Measurements from ENCODE around the gene CAMTA1. TPM values are rescaled to one million over a fixed set of nuclear protein-coding genes. Genes with fewer than 3 reads are reported as not detected.

The CAMTA1 gene
- polyA plus RNA-seq, 1 experiment = 64.9 TPM

DNA sequence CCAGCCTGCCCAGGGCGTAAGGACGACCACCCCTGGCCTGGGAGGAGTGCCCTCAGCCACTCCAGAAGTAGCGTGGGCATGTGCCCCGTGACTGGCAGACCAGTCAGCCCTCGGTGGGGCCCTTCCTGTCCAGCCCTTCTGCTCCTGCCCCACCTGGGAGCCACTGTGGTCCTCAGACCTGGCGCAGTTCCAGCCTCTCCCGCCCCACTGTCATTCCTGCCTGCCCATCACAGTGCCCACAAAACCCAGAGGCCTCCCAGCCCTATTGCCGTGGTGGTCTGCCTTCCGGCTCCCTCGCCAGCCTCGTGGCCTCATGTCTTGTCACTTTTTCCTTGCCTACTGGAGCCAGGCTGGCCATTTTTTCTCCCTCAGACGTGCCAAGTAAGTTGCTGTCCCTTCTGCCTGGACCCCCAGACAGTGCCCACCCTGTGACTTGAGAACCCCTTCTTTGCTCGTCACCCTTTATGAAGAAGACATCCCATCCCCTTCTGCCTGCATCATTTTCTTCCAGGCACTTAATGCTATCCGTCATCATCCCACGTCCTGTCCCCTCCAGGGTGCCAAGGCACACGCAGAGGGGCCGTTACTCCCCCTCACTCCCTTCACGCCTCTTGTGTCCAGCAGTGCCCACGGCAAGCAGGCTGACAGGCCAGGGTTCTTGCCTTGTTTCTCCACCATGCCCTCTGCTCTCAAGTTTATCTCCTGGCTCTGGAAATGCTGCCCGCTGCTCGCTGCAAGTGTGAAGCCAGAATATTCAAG lies 122.6 kb downstream of the CAMTA1 start:
- DNase-seq (ENCODE audit: low read depth, low spot score) = no peak
- H3K4me3 ChIP-seq (ENCODE audit: low read depth, low read length) = no peak overlapping the region
- no peak overlapping the region for H3K27ac ChIP-seq (ENCODE audit: low read depth, low read length)
- ChIA-PET CTCF (no interaction called here), POLR2A (no interaction called here)
- TF ChIP-seq, protein P1, sequence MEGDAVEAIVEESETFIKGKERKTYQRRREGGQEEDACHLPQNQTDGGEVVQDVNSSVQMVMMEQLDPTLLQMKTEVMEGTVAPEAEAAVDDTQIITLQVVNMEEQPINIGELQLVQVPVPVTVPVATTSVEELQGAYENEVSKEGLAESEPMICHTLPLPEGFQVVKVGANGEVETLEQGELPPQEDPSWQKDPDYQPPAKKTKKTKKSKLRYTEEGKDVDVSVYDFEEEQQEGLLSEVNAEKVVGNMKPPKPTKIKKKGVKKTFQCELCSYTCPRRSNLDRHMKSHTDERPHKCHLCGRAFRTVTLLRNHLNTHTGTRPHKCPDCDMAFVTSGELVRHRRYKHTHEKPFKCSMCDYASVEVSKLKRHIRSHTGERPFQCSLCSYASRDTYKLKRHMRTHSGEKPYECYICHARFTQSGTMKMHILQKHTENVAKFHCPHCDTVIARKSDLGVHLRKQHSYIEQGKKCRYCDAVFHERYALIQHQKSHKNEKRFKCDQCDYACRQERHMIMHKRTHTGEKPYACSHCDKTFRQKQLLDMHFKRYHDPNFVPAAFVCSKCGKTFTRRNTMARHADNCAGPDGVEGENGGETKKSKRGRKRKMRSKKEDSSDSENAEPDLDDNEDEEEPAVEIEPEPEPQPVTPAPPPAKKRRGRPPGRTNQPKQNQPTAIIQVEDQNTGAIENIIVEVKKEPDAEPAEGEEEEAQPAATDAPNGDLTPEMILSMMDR (IDR thresholded peaks at IDR 0.05; ENCODE audit: low read depth, low read length) = no peak
- no peaks in the 10 kb centered on the region; the same call in 1 of the 2 replicates for H3K9me3 ChIP-seq (ENCODE audit: control insufficient read depth, insufficient read depth, low read length)
- peaks cover 4% of the 10 kb centered on the region for H3K27me3 ChIP-seq (ENCODE audit: control insufficient read depth, insufficient read depth, low read length)

GRCh38 chr1:6909401-6909800 lies 124.1 kb downstream of the CAMTA1 start:
- H3K9me3 ChIP-seq (ENCODE audit: control insufficient read depth, insufficient read depth, low read length) = peaks cover 9% of the 10 kb centered on the region
- no peak overlapping the region for H3K4me3 ChIP-seq (ENCODE audit: low read depth, low read length)
- H3K27me3 ChIP-seq (ENCODE audit: control insufficient read depth, insufficient read depth, low read length) = peaks cover 6% of the 10 kb centered on the region
- ChIA-PET POLR2A (no interaction called here), CTCF (interaction anchor here (0.5 to 0.7 kb wide), 2 partner anchors 111 to 161 kb away, joined by 3 read pairs; no protein-coding TSS in a partner anchor)
- DNase-seq (ENCODE audit: low read depth, low spot score) = no peak
- H3K27ac ChIP-seq (ENCODE audit: low read depth, low read length) = no peak overlapping the region
- TF ChIP-seq, protein P1 (IDR thresholded peaks at IDR 0.05; ENCODE audit: low read depth, low read length) = no peak

- Histone ChIP-seq H3K27me3 (ENCODE audit: control insufficient read depth, insufficient read depth, low read length) (peaks cover 6% of the 10 kb centered on the region), H3K4me3 (ENCODE audit: low read depth, low read length) (no peak overlapping the region), H3K27ac (ENCODE audit: low read depth, low read length) (no peak overlapping the region), H3K9me3 (ENCODE audit: control insufficient read depth, insufficient read depth, low read length) (peaks cover 9% of the 10 kb centered on the region)
- CTCF ChIA-PET = interaction anchor here (0.5 to 0.7 kb wide), 2 partner anchors 112 to 160 kb away, joined by 3 read pairs; no protein-coding TSS in a partner anchor
- DNase-seq (ENCODE audit: low read depth, low spot score) = no peak
- POLR2A ChIA-PET = no interaction called here
- TF ChIP-seq, protein P1 (IDR thresholded peaks at IDR 0.05; ENCODE audit: low read depth, low read length) = no peak
Observed at GRCh38 chr1:6909857-6910256, 124.6 kb downstream of the CAMTA1 start.

DNA sequence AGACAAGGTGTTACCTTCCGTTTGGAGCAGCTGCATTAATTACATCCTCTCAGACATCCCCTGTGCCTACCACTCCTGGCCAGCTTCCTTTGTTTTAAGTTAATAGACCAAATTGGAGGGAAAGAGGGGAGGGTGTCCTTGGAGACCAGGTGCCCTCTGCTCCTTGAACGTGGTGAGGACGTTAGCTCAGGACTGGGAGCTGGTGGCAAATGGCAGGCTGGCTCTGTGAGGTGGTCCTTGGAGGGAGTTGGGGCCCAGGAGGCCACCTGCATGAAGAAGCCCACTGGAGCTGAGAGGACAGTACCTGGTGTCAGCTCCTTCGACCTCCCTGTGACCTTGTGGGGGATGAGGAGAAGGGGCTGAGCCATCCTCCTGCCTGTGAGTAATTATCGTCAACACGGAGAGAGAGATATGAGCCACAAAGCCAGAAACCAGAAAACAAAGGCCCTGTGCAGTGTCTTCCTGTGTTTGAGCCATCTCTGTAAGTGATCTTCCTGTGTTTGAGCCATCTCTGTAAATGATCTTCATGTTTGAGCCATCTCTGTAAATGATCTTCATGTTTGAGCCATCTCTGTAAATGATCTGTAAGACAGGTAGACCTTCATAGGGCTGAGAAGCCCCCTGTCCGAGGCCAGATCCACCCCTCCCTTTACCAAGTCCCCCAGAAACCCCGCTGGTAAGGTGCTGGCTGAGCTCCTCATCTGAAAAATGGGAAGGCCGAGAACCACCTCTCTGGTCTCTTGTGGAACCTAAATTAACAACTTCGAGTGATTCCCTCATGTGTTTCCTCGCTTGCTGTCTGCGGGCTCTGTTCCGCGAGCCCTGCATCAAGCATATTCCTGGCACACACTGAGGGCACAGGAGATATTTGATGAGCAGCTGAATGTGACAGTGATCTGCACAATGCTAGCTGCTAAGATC lies 126.0 kb downstream of the CAMTA1 start:
- TF ChIP-seq, protein P1 (IDR thresholded peaks at IDR 0.05; ENCODE audit: low read depth, low read length) = no peak
- ChIA-PET CTCF (no interaction called here), POLR2A (no interaction called here)
- H3K4me3 ChIP-seq (ENCODE audit: low read depth, low read length) = no peak overlapping the region
- H3K9me3 ChIP-seq (ENCODE audit: control insufficient read depth, insufficient read depth, low read length) = peaks cover 9% of the 10 kb centered on the region
- H3K27me3 ChIP-seq (ENCODE audit: control insufficient read depth, insufficient read depth, low read length) = peaks cover 6% of the 10 kb centered on the region
- DNase-seq (ENCODE audit: low read depth, low spot score) = no peak
- no peak overlapping the region for H3K27ac ChIP-seq (ENCODE audit: low read depth, low read length)

DNA sequence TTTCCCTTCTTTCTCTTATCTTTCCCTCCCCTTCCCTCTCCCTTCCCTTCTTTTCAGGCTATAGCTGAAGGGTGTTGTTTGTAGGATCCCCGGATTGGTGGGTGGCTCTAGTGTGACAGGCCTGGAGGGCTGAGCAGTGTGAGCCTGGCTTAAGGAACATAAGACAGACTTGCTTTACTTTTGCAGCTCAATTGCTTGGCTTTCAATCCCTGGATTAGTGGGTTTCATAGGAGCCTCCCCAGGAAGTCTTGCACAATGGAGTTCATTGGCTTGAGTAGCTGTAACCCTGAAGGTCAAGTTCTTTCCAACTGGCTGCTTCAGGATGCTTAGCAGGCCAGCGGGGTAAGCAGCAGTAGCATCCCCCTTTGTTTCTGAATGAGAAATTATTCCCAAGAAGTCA lies 126.7 kb downstream of the CAMTA1 start:
- Histone ChIP-seq H3K27me3 (ENCODE audit: control insufficient read depth, insufficient read depth, low read length) (peaks cover 6% of the 10 kb centered on the region), H3K4me3 (ENCODE audit: low read depth, low read length) (no peak overlapping the region), H3K9me3 (ENCODE audit: control insufficient read depth, insufficient read depth, low read length) (peaks cover 9% of the 10 kb centered on the region), H3K27ac (ENCODE audit: low read depth, low read length) (no peak overlapping the region)
- ChIA-PET POLR2A (no interaction called here), CTCF (no interaction called here)
- TF ChIP-seq, protein P1 (IDR thresholded peaks at IDR 0.05; ENCODE audit: low read depth, low read length) = no peak
- no peak for DNase-seq (ENCODE audit: low read depth, low spot score)
